ENCODE measurements around the gene MYO1D. TPM values are rescaled to one million over a fixed set of nuclear protein-coding genes. Genes with fewer than 3 reads are reported as not detected.

MYO1D gene
- total RNA-seq, 1 donor from 2014 or later, result 11.9 TPM

DNA sequence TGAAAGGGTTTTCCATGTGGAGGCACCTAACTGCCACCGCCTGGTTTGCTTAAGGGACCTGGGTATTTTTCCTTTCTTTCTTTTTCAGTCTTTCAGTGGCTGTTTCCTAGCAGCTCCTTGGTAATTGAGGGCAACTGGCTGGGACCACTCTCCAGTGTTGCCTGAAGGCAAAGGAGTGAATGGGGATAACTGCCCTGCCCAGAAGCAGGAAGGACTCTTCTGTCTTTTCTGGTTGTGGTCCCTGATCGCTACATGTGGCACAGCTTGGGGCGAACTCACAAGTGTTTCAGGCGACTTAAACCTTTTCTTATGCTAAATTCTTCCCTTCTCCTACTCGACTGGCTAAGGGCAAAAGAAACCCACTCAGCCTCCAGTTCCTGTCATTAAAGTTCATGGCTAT lies 40.9 kb upstream of the MYO1D start:
- no peaks in the 10 kb centered on the region for H3K9me3 Mint-ChIP-seq
- H3K27ac Mint-ChIP-seq (ENCODE audit: unreplicated experiment), result no peak overlapping the region
- H3K36me3 Mint-ChIP-seq (ENCODE audit: low read depth), result no peaks in the 10 kb centered on the region
- no peaks in the 10 kb centered on the region for H3K27me3 Mint-ChIP-seq (ENCODE audit: low read depth)
- peaks cover 6% of the 10 kb centered on the region for H3K4me1 Mint-ChIP-seq
- TF ChIP-seq, protein P1, sequence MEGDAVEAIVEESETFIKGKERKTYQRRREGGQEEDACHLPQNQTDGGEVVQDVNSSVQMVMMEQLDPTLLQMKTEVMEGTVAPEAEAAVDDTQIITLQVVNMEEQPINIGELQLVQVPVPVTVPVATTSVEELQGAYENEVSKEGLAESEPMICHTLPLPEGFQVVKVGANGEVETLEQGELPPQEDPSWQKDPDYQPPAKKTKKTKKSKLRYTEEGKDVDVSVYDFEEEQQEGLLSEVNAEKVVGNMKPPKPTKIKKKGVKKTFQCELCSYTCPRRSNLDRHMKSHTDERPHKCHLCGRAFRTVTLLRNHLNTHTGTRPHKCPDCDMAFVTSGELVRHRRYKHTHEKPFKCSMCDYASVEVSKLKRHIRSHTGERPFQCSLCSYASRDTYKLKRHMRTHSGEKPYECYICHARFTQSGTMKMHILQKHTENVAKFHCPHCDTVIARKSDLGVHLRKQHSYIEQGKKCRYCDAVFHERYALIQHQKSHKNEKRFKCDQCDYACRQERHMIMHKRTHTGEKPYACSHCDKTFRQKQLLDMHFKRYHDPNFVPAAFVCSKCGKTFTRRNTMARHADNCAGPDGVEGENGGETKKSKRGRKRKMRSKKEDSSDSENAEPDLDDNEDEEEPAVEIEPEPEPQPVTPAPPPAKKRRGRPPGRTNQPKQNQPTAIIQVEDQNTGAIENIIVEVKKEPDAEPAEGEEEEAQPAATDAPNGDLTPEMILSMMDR (conservative IDR thresholded peaks at IDR 0.05), result no peak
- no peak for DNase-seq (ENCODE audit: low read depth, low spot score)
- H3K4me3 Mint-ChIP-seq, result no peak overlapping the region

DNA sequence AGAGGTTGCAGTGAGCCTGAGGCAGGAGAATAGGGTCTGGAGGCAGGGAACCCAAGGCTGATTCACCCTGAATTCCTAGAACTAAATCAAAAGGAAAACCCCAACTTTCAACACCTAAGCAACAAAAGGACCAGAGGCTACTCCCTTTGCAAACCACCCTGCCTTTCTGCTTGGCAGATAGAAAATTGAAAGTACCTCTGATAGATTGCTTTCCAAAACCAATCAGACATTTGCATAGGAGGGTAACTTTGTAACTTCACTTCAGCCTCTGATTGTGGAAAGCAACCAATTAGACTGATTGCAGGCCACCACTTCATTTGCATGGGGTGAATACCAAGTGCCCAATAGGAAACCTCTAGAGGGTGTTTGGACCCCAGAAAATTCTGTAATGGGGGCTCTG lies 40.2 kb upstream of the MYO1D start:
- TF ChIP-seq, protein P1 (conservative IDR thresholded peaks at IDR 0.05), result no peak

DNA sequence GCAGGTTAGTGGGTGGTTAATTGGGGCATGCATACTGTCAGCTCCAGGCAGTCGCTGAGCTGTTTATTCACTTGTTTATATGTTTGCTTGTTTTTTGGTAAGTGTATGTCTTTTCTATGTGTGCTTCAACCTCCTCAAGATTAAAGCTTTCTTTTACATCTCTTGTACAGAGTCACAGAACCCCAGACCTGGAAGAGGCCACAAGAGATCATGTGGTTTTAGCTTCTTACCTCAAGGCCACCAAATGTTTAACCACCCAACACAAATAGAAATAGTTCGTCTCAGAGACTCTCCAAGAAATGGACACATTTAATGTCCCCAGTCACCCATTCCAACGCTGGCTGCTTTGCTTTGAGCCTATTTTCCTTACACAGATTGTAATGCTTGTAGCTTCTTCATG lies 39.2 kb upstream of the MYO1D start:
- TF ChIP-seq, protein P1 (conservative IDR thresholded peaks at IDR 0.05), result no peak
- H3K9me3 Mint-ChIP-seq, result no peaks in the 10 kb centered on the region
- H3K27ac Mint-ChIP-seq (ENCODE audit: unreplicated experiment), result no peak overlapping the region
- DNase-seq (ENCODE audit: low read depth, low spot score), result no peak
- peaks cover 14% of the 10 kb centered on the region for H3K4me1 Mint-ChIP-seq
- no peak overlapping the region for H3K4me3 Mint-ChIP-seq
- H3K27me3 Mint-ChIP-seq (ENCODE audit: low read depth), result no peaks in the 10 kb centered on the region
- no peaks in the 10 kb centered on the region for H3K36me3 Mint-ChIP-seq (ENCODE audit: low read depth)

More for the DNA sequence above, 40.2 kb upstream of the MYO1D start:
- Mint-ChIP-seq H3K4me3 (no peak overlapping the region), H3K27me3 (ENCODE audit: low read depth) (no peaks in the 10 kb centered on the region), H3K4me1 (peaks cover 11% of the 10 kb centered on the region), H3K9me3 (no peaks in the 10 kb centered on the region), H3K36me3 (ENCODE audit: low read depth) (no peaks in the 10 kb centered on the region), H3K27ac (ENCODE audit: unreplicated experiment) (no peak overlapping the region)
- no peak for DNase-seq (ENCODE audit: low read depth, low spot score)

DNA sequence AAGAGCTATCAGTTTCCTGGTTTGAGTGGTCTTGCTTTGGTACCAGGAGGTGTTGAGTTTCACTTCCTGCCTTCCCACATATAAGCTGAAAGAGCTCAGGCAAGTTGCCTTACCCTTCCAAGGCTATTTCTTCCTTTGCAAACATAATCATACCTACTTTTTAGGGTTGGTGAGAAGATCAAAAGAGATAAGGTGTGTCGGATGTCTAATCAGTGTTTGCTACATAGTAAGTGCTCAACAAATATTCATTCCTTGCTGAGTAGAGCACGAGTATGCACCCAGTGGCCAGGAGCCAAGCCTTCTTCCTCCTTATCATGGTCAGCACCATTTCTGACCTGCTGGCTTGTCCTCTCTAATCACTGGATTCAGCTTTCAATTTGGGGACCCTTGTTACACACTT lies 38.3 kb upstream of the MYO1D start:
- H3K9me3 Mint-ChIP-seq, result no peaks in the 10 kb centered on the region
- H3K27ac Mint-ChIP-seq (ENCODE audit: unreplicated experiment), result no peak overlapping the region
- TF ChIP-seq, protein P1 (conservative IDR thresholded peaks at IDR 0.05), result no peak
- H3K4me3 Mint-ChIP-seq, result no peak overlapping the region
- H3K27me3 Mint-ChIP-seq (ENCODE audit: low read depth), result no peaks in the 10 kb centered on the region
- peaks cover 14% of the 10 kb centered on the region for H3K4me1 Mint-ChIP-seq
- H3K36me3 Mint-ChIP-seq (ENCODE audit: low read depth), result no peaks in the 10 kb centered on the region
- no peak for DNase-seq (ENCODE audit: low read depth, low spot score)

DNA sequence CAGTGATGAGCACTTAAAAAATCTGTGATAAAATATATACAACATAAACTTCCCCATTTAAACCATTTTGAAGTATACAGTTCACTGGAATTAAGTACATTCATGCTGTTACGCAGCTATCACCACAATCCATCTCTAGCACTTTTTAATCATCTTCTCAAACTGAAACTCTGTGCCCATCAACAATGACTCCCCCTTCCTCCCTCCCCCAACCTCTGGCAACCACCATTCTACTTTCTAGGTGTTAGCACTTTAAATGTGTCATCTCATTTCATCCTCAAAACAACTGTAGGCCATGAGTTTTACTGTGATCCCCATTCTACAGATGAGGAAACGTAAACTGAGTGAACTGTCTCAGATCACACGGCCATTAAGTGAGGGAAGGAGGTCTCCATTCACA lies 37.3 kb upstream of the MYO1D start:
- TF ChIP-seq, protein P1 (conservative IDR thresholded peaks at IDR 0.05), result no peak
- Mint-ChIP-seq H3K9me3 (no peaks in the 10 kb centered on the region), H3K27me3 (ENCODE audit: low read depth) (no peaks in the 10 kb centered on the region), H3K36me3 (ENCODE audit: low read depth) (no peaks in the 10 kb centered on the region), H3K4me1 (peaks cover 14% of the 10 kb centered on the region), H3K27ac (ENCODE audit: unreplicated experiment) (no peak overlapping the region), H3K4me3 (no peak overlapping the region)
- DNase-seq (ENCODE audit: low read depth, low spot score), result no peak

DNA sequence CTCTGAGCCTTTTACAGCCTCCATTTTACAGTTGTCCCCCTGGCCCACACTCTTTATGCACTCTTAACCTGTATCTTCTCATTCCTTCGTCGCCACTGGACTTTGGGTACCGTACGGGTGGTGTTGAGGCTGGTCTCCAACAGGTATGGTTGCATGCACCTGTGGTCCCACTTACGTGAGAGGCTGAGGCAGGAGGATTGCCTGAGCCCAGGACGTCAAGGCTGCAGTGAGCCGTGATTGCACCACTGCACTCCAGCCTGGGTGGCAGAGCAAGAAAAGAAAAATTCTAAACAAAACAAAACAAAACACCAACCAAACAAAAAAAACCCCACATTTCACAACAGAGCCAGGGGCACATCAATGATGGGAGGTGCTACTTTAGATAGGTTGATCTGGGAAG lies 36.7 kb upstream of the MYO1D start:
- H3K4me1 Mint-ChIP-seq, result peaks cover 14% of the 10 kb centered on the region
- no peaks in the 10 kb centered on the region for H3K36me3 Mint-ChIP-seq (ENCODE audit: low read depth)
- no peaks in the 10 kb centered on the region for H3K9me3 Mint-ChIP-seq
- TF ChIP-seq, protein P1 (conservative IDR thresholded peaks at IDR 0.05), result no peak
- no peaks in the 10 kb centered on the region for H3K27me3 Mint-ChIP-seq (ENCODE audit: low read depth)
- H3K27ac Mint-ChIP-seq (ENCODE audit: unreplicated experiment), result no peak overlapping the region
- DNase-seq (ENCODE audit: low read depth, low spot score), result no peak
- H3K4me3 Mint-ChIP-seq, result no peak overlapping the region
